H1 (cell line): ENCODE measurements around the gene RHEB. TPM values are rescaled to one million over a fixed set of nuclear protein-coding genes. Genes with fewer than 3 reads are reported as not detected.

Source experiments
- CTCF ChIA-PET: fragments of 300-600 bp; sonication (Branson Sonifier 250); formaldehyde crosslinking; loops from one replicate; lab custom pipeline; 2021; ENCODE audit not compliant: partially characterized antibody; lab: Charles Lee
- POLR2A ChIA-PET: fragments of 300-600 bp; sonication (Branson Sonifier 250); formaldehyde crosslinking; loops from one replicate; lab custom pipeline; 2021; ENCODE audit warnings: inconsistent platforms; ENCODE audit not compliant: partially characterized antibody; lab: Charles Lee
- DNase-seq, 2 experiments: peaks; one replicate each; pipeline versions ENCODE4 v3.0.0 to v3.0.0-alpha.2; 2010 to 2022; ENCODE audit warnings: low spot score in 2 of 2, low read depth in 1 of 2, mixed read lengths in 1 of 2
- FAIRE-seq: peaks from 2 replicates; lab custom pipeline; 2011; peaks lifted over from hg19 to GRCh38; lab: Jason Lieb, UNC
- H2AFZ ChIP-seq: 2 replicates; pipeline ENCODE4 v1.8.1; 2012; ENCODE audit warnings: low read length, inconsistent platforms
- H2AK5ac ChIP-seq: 2 replicates; pipeline ENCODE4 v1.6.1; 2013; ENCODE audit warnings: low read depth, low read length
- H2BK120ac ChIP-seq: replicated peaks from 2 replicates; pipeline ENCODE3; 2013; ENCODE audit warnings: low read depth, low read length, inconsistent platforms
- H2BK12ac ChIP-seq: 2 replicates; pipeline ENCODE4 v1.6.1; 2013; ENCODE audit warnings: low read depth, low read length
- H2BK15ac ChIP-seq: 2 replicates; pipeline ENCODE4 v1.6.1; 2013; ENCODE audit warnings: low read length
- H2BK20ac ChIP-seq: 2 replicates; pipeline ENCODE4 v1.6.1; 2013; ENCODE audit warnings: low read length
- H2BK5ac ChIP-seq: 2 replicates; pipeline ENCODE4 v1.6.1; 2013; ENCODE audit warnings: low read depth, low read length
- H3K14ac ChIP-seq: 2 replicates; pipeline ENCODE4 v1.6.1; 2013; ENCODE audit warnings: inconsistent platforms; ENCODE audit not compliant: insufficient read length
- H3K18ac ChIP-seq: 2 replicates; pipeline ENCODE4 v1.6.1; 2013; ENCODE audit warnings: low read length; ENCODE audit errors: extremely low read depth
- H3K23ac ChIP-seq: 2 replicates; pipeline ENCODE4 v1.6.1; 2013; ENCODE audit warnings: inconsistent platforms; ENCODE audit not compliant: insufficient read length
- H3K23me2 ChIP-seq: 2 replicates; pipeline ENCODE4 v1.6.1; 2013; ENCODE audit warnings: low read depth, low read length
- H3K27ac ChIP-seq: 2 replicates; pipeline ENCODE4 v1.6.1; 2011; ENCODE audit warnings: low read depth, low read length, inconsistent platforms
- H3K27me3 ChIP-seq, 4 experiments: replicated peaks in 1 of 4; 1 replicate in 1 of 4; 2 replicates in 3 of 4; pipeline versions ENCODE4 v1.6.1 to v1.8.1; 2011 to 2013; ENCODE audit warnings: low read length in 3 of 4, mild to moderate bottlenecking in 3 of 4, inconsistent platforms in 2 of 4, mixed read lengths in 2 of 4, moderate library complexity in 1 of 4; ENCODE audit not compliant: control insufficient read depth in 3 of 4, insufficient read depth in 3 of 4; ENCODE audit errors: extremely low read depth in 1 of 4
- H3K36me3 ChIP-seq, 4 experiments: 2 replicates each; pipeline versions ENCODE4 v1.6.1 to v1.8.1; 2011 to 2013; ENCODE audit warnings: mild to moderate bottlenecking in 4 of 4, low read length in 3 of 4, moderate library complexity in 2 of 4, control low read depth in 1 of 4, inconsistent platforms in 1 of 4; ENCODE audit not compliant: insufficient read depth in 4 of 4, control insufficient read depth in 2 of 4
- H3K4ac ChIP-seq: replicated peaks from 2 replicates; pipeline ENCODE3; 2013; ENCODE audit warnings: low read length, low read depth, mixed read lengths, inconsistent platforms; ENCODE audit not compliant: insufficient read length
- H3K4me1 ChIP-seq, 4 experiments: replicated peaks in 1 of 4; 1 replicate in 1 of 4; 2 replicates in 3 of 4; pipeline versions ENCODE4 v1.6.1 to v1.8.1; 2011 to 2013; ENCODE audit warnings: low read length in 3 of 4, inconsistent platforms in 2 of 4, mixed read lengths in 1 of 4; ENCODE audit not compliant: insufficient read depth in 4 of 4, control insufficient read depth in 3 of 4
- H3K4me2 ChIP-seq, 2 experiments: 2 replicates each; pipeline versions ENCODE4 v1.6.1 to v1.8.1; 2011 to 2013; ENCODE audit warnings: low read depth in 2 of 2, low read length in 2 of 2, control low read depth in 1 of 2, inconsistent platforms in 1 of 2, mild to moderate bottlenecking in 1 of 2; ENCODE audit not compliant: insufficient read depth in 1 of 2
- H3K4me3 ChIP-seq, 4 experiments: fragments of 200-600, 300-600 bp in 1 of 4; sonication (generic), shearing (Covaris generic), sonication (Bioruptor Twin) in 1 of 4; 2 replicates each; pipeline versions ENCODE4 v1.5.1 to v1.8.1; 2011 to 2016; ENCODE audit warnings: low read length in 4 of 4, low read depth in 3 of 4, control low read depth in 2 of 4, inconsistent platforms in 2 of 4, mild to moderate bottlenecking in 2 of 4, mixed read lengths in 1 of 4, moderate library complexity in 1 of 4; ENCODE audit not compliant: insufficient read depth in 2 of 4; ENCODE audit errors: extremely low read depth in 1 of 4
- H3K56ac ChIP-seq: replicated peaks from 2 replicates; pipeline ENCODE3; 2013; ENCODE audit warnings: low read depth, mild to moderate bottlenecking, mixed read lengths, low read length, inconsistent platforms; ENCODE audit not compliant: insufficient read length
- H3K79me1 ChIP-seq: 2 replicates; pipeline ENCODE4 v1.6.1; 2013; ENCODE audit warnings: low read depth, low read length, control low read depth
- H3K79me2 ChIP-seq, 2 experiments: 2 replicates each; pipeline versions ENCODE4 v1.6.1 to v1.8.1; 2012 to 2013; ENCODE audit warnings: low read length in 2 of 2, mild to moderate bottlenecking in 2 of 2, inconsistent platforms in 1 of 2; ENCODE audit not compliant: insufficient read depth in 2 of 2, control insufficient read depth in 1 of 2
- H3K9ac ChIP-seq, 4 experiments: replicated peaks in 1 of 4; 1 replicate in 1 of 4; 2 replicates in 3 of 4; pipeline versions ENCODE4 v1.6.1 to v1.8.1; 2011 to 2013; ENCODE audit warnings: low read depth in 3 of 4, low read length in 3 of 4, control low read depth in 2 of 4, mild to moderate bottlenecking in 2 of 4, moderate library complexity in 2 of 4, inconsistent platforms in 1 of 4; ENCODE audit errors: extremely low read depth in 1 of 4
- H3K9me3 ChIP-seq, 2 experiments: 2 replicates each; pipeline versions ENCODE4 v1.6.1 to v1.8.1; 2012 to 2013; ENCODE audit warnings: mild to moderate bottlenecking in 2 of 2, moderate library complexity in 2 of 2, control low read depth in 1 of 2, inconsistent platforms in 1 of 2, low read depth in 1 of 2, low read length in 1 of 2, mixed read lengths in 1 of 2; ENCODE audit not compliant: insufficient read depth in 2 of 2
- H4K20me1 ChIP-seq, 2 experiments: replicated peaks in 1 of 2; 2 replicates each; pipeline versions ENCODE3 to v1.8.1; 2011 to 2013; ENCODE audit warnings: inconsistent platforms in 2 of 2, low read length in 2 of 2, mild to moderate bottlenecking in 1 of 2; ENCODE audit not compliant: insufficient read depth in 2 of 2, control insufficient read depth in 1 of 2
- H4K5ac ChIP-seq: 2 replicates; pipeline ENCODE4 v1.6.1; 2013; ENCODE audit warnings: low read length, low read depth, mixed read lengths, inconsistent platforms; ENCODE audit not compliant: insufficient read length
- H4K8ac ChIP-seq: 2 replicates; pipeline ENCODE4 v1.8.0; 2013; ENCODE audit warnings: mild to moderate bottlenecking, moderate library complexity, low read length, inconsistent platforms; ENCODE audit not compliant: insufficient read depth; ENCODE audit errors: extremely low read depth
- H4K91ac ChIP-seq: replicated peaks from 2 replicates; pipeline ENCODE3; 2013; ENCODE audit warnings: low read length, mixed read lengths, inconsistent platforms; ENCODE audit not compliant: insufficient read length
- CHD1 ChIP-seq: IDR thresholded peaks from 2 replicates; pipeline ENCODE4 v1.6.1; 2012; ENCODE audit warnings: low read depth, low read length, improper control_type of control experiment
- FOSL1 ChIP-seq: IDR thresholded peaks from 2 replicates; pipeline ENCODE4 v1.6.1; 2011; ENCODE audit warnings: mild to moderate bottlenecking, low read depth, low read length, moderate library complexity; ENCODE audit not compliant: insufficient read depth
- KDM5A ChIP-seq: fragments of 200-600 bp; IDR thresholded peaks from 2 replicates; pipeline ENCODE4 v1.7.1; 2012; ENCODE audit warnings: mild to moderate bottlenecking, low read length, inconsistent platforms, mixed read lengths
- ZNF274 ChIP-seq: IDR thresholded peaks from 2 replicates; pipeline ENCODE4 v1.7.0; 2012; ENCODE audit warnings: low read length, borderline replicate concordance; ENCODE audit errors: extremely low read depth
- WGBS, 2 experiments: shearing (Covaris generic) in 1 of 2; methylation state at CpG; one replicate each; pipeline versions ENCODE4 v1.1.6 to v1.1.7; 2013 to 2015; ENCODE audit warnings: low lambda C conversion rate in 2 of 2, mixed read lengths in 2 of 2, inconsistent platforms in 1 of 2, low coverage in 1 of 2, missing lambda C conversion rate in 1 of 2; ENCODE audit not compliant: insufficient replicate concordance in 2 of 2, insufficient coverage in 1 of 2, insufficient read length in 1 of 2; ENCODE audit errors: extremely low coverage in 1 of 2, missing lambda C conversion rate in 1 of 2; 5-methylcytosine and 5-hydroxymethylcytosine counted together
- polyA plus RNA-seq, 7 experiments: library from polyadenylated mRNA; depleted of rRNA in 3 of 7; stranded (reverse) in 5 of 7; unstranded in 2 of 7; fragments of >200 nt in 5 of 7; fragments of 200-250 nt in 2 of 7; gene quantifications; 1 replicate in 5 of 7; 2 replicates in 1 of 7; 4 replicates in 1 of 7; pipeline versions ENCODE4 v1.2.1 to v1.2.3, GENCODE V29; 2011 to 2013; ENCODE audit warnings: missing spikeins in 2 of 7, mixed read lengths in 2 of 7
- total RNA-seq: library from RNA; stranded (reverse); fragmentation: NEBNext Ultra II Directional; extraction: Animal tissue kit (Norgen Biotek cat#: 25700); gene quantifications from 2 replicates; pipeline ENCODE4 v1.2.1, GENCODE V29; 2021

RHEB gene
- total and polyA plus RNA-seq, 2 of the 8 experiments (the other 6 are each of a cell fraction or from before 2014, with no cell fraction given) = 60.8 to 132 TPM

DNA sequence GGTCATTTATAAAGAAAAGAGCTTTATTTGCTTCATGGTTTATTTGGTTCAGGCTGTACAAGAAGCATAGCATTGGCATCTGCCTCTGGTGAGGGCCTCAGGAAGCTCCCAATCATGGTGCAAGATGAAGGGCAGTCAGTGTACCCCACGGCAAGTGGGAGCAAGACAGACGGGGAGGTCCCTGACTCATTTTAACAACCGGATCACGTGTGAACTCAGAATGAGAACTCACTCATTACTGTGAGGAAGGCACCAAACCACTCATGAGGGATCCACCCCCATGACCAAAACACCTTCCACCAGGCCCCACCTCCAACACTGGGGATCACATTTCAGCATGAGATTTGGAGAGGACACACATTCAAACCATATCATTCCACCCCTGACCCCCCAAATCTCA lies 64.0 kb downstream of the RHEB start:
- H3K4ac ChIP-seq = no peak overlapping the region
- H3K56ac ChIP-seq = no peak overlapping the region
- H3K18ac ChIP-seq = no peak overlapping the region
- no peak overlapping the region for H3K14ac ChIP-seq
- no peak overlapping the region for H3K27ac ChIP-seq
- no peak overlapping the region for H2AK5ac ChIP-seq
- H3K4me2 ChIP-seq = no peak overlapping the region
- no peaks in the 10 kb centered on the region for H4K20me1 ChIP-seq
- no peak overlapping the region for H2BK15ac ChIP-seq
- H3K23ac ChIP-seq = no peak overlapping the region
- H2BK120ac ChIP-seq = no peak overlapping the region
- DNase-seq (no peak), FAIRE-seq (no peak)
- no peaks in the 10 kb centered on the region for H3K79me2 ChIP-seq
- CTCF ChIA-PET = interaction anchor here (13.7 kb wide), 1 partner anchor 82 kb away, joined by 185 read pairs; no protein-coding TSS in a partner anchor
- H3K4me3 ChIP-seq = no peak overlapping the region
- whole genome bisulfite sequencing, 2 experiments = 100% methylated on average over 4 of the region's 4 CpGs; no CpG with 5 or more reads in 1 of the 2 experiments
- peaks cover 3 to 10% of the 10 kb centered on the region in 2 experiments; a peak in 3 of 4 replicates for H3K9me3 ChIP-seq
- H3K36me3 ChIP-seq = no peaks in the 10 kb centered on the region
- H2BK5ac ChIP-seq = peak overlapping the region; percentile 95; the same call in 1 of the 2 replicates
- peak overlapping the region; percentile 70; the same call in 1 of the 2 replicates for H2BK12ac ChIP-seq
- H3K9ac ChIP-seq = no peak overlapping the region
- no peak overlapping the region for H4K5ac ChIP-seq
- H3K23me2 ChIP-seq = no peaks in the 10 kb centered on the region
- H4K91ac ChIP-seq = no peak overlapping the region
- H3K4me1 ChIP-seq = peaks cover 15 to 45% (median 29%) of the 10 kb centered on the region in 4 experiments
- no peaks in the 10 kb centered on the region for H3K79me1 ChIP-seq
- no peak overlapping the region for H2BK20ac ChIP-seq
- H3K27me3 ChIP-seq = no peaks in the 10 kb centered on the region; a peak in 1 of 7 replicates
- no peak for TF ChIP-seq CHD1
- TF ChIP-seq KDM5A = no peak
- TF ChIP-seq FOSL1 = no peak
- TF ChIP-seq ZNF274 = no peak
- TF ChIP-seq, all 59 proteins: peak for 0
- no peak overlapping the region for H2AFZ ChIP-seq
- POLR2A ChIA-PET = interaction anchor here (0.6 kb wide), 1 partner anchor 95 kb away, joined by 3 read pairs; no protein-coding TSS in a partner anchor
- H4K8ac ChIP-seq = no peak overlapping the region
